NK-92 (cell line): Measurements from ENCODE around the gene STIM2.

Source experiments
- DNase-seq: peaks from one replicate; lab custom pipeline; 2025; ENCODE audit not compliant: unreplicated experiment; lab: John Stamatoyannopoulos, UW

STIM2 gene

GRCh38 chr4:26996745-26997144 lies 136.1 kb downstream of the STIM2 start:
- no peak for DNase-seq

GRCh38 chr4:26999689-27000088 lies 139.0 kb downstream of the STIM2 start:
- DNase-seq = no peak

- DNase-seq = no peak
These were observed 139.5 kb downstream of the STIM2 start for GRCh38 chr4:27000122-27000521.

- no peak for DNase-seq
These were observed 140.2 kb downstream of the STIM2 start for GRCh38 chr4:27000820-27001219.

GRCh38 chr4:27001398-27002164 lies 140.9 kb downstream of the STIM2 start:
- no peak for DNase-seq

- no peak for DNase-seq
These were observed 143.0 kb downstream of the STIM2 start for GRCh38 chr4:27003642-27004113.

- DNase-seq = no peak
These were observed 144.9 kb downstream of the STIM2 start for GRCh38 chr4:27005501-27005900.

GRCh38 chr4:27005905-27006590 lies 145.4 kb downstream of the STIM2 start:
- no peak for DNase-seq

- DNase-seq = no peak
These were observed 146.0 kb downstream of the STIM2 start for GRCh38 chr4:27006646-27007045.

GRCh38 chr4:27007507-27007906 lies 146.9 kb downstream of the STIM2 start:
- no peak for DNase-seq

- DNase-seq = no peak
These were observed 148.0 kb downstream of the STIM2 start for GRCh38 chr4:27008679-27009078.

GRCh38 chr4:27009539-27009938 lies 148.9 kb downstream of the STIM2 start:
- no peak for DNase-seq

GRCh38 chr4:27010334-27010940 lies 149.8 kb downstream of the STIM2 start:
- DNase-seq = no peak

GRCh38 chr4:27011401-27011800 lies 150.8 kb downstream of the STIM2 start:
- DNase-seq = no peak

- no peak for DNase-seq
These were observed 152.4 kb downstream of the STIM2 start for GRCh38 chr4:27013012-27013411.

- no peak for DNase-seq
These were observed 155.9 kb downstream of the STIM2 start for GRCh38 chr4:27016551-27016950.

- no peak for DNase-seq
These were observed 157.0 kb downstream of the STIM2 start for GRCh38 chr4:27017623-27018022.

- no peak for DNase-seq
These were observed 157.4 kb downstream of the STIM2 start for GRCh38 chr4:27018076-27018475.

- DNase-seq = no peak
These were observed 158.3 kb downstream of the STIM2 start for GRCh38 chr4:27018910-27019309.

GRCh38 chr4:27019766-27020165 lies 159.1 kb downstream of the STIM2 start:
- no peak for DNase-seq

GRCh38 chr4:27020203-27020602 lies 159.6 kb downstream of the STIM2 start:
- no peak for DNase-seq

- DNase-seq = no peak
These were observed 160.0 kb downstream of the STIM2 start for GRCh38 chr4:27020603-27021002.
